ENCODE data around the gene TNFSF9. TPM values are rescaled to one million over a fixed set of nuclear protein-coding genes. Genes with fewer than 3 reads are reported as not detected.

The TNFSF9 gene, protein sequence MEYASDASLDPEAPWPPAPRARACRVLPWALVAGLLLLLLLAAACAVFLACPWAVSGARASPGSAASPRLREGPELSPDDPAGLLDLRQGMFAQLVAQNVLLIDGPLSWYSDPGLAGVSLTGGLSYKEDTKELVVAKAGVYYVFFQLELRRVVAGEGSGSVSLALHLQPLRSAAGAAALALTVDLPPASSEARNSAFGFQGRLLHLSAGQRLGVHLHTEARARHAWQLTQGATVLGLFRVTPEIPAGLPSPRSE
- total RNA-seq (under 1 TPM; 0.64 to 0.99 TPM), polyA plus RNA-seq (1 to 10 TPM in 1 of 2 donors, under 1 TPM in 1; 0.29 to 3.3 TPM)

DNA sequence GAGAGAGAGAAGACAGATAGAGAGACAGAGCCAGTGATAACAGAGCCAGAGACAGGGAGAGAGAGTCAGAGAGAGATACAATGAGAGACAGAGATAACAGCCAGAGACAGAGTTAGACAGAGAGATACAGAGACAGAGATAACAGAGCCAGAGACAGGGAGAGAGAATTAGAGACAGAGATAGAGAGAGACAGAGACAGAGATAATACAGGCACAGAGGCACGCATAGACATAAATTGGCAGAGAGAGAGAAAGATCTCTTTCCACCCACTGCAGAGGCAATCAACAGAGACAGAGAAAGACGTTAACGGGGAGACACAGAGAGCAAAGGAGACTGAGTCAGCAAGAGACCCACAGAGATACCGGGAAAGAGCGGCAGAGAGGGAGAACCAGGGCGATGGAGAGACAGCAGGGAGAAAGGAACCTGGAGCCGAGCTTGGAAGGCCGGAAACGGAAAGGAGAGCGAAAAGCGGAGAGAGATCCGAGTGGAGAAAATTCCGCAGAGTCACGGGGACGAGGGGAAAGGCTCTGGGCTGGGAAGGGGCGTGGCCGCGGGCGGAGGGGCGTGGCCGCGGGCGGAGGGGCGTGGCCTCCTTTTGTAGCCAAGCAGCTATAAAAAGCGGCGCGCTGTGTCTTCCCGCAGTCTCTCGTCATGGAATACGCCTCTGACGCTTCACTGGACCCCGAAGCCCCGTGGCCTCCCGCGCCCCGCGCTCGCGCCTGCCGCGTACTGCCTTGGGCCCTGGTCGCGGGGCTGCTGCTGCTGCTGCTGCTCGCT lies at the start of gene TNFSF9:
Gene TNFSF9, plus strand, starts transcription at position 641 of the 777 bp plus-strand sequence. Its CDS starts 11 bp downstream, at position 652.
- Histone ChIP-seq H3K36me3 (ENCODE audit: insufficient read depth, low read length) (no peaks in the 10 kb centered on the region), H3K9me3 (ENCODE audit: control insufficient read depth in 1 of 2, low read length in 2 of 2) (no peaks in the 10 kb centered on the region), H3K27ac (ENCODE audit: low read depth, low read length) (peak within 1 kb of the TSS; percentile 10), H3K4me3 (ENCODE audit: low read length in 2 of 2) (peak within 1 kb of the TSS; percentile 38 to 57), H3K27me3 (ENCODE audit: insufficient read depth, low read length) (peaks cover 13% of the 10 kb centered on the region), H3K4me1 (ENCODE audit: insufficient read depth, low read length) (peaks cover 28% of the 10 kb centered on the region)
- H3K36me3 Mint-ChIP-seq: no peaks in the 10 kb centered on the region
- peaks cover 18 to 20% of the 10 kb centered on the region in 2 donors for H3K27me3 Mint-ChIP-seq
- CTCF ChIA-PET (ENCODE audit: partially characterized antibody): interaction anchor here (0.7 kb wide), 1 partner anchor 14 kb away, joined by 3 read pairs; no protein-coding TSS in a partner anchor
- H3K4me1 Mint-ChIP-seq: peaks cover 21 to 46% (median 34%) of the 10 kb centered on the region in 4 donors
- POLR2A ChIA-PET (ENCODE audit: partially characterized antibody): interaction anchor here (1.0 to 1.2 kb wide), 5 partner anchors 14 to 139 kb away, joined by 3 to 7 read pairs (median 3); no protein-coding TSS in a partner anchor
- H3K9me3 Mint-ChIP-seq: peaks cover 0 to 3% (median 0%) of the 10 kb centered on the region in 8 donors
- H3K4me3 Mint-ChIP-seq: peak within 1 kb of the TSS; percentile 82 to 98 (median 86)
- peak within 1 kb of the TSS; percentile 48 to 92 (median 81) for H3K27ac Mint-ChIP-seq
- intact Hi-C loops (cut with micrococcal nuclease): loop anchor here (5.0 to 10.0 kb wide), 3 partner anchors 74 to 332 kb away; partner anchors contain the start of genes GPR108 and TRIP10
- DNase-seq: peak; percentile 61 to 82 (median 71)

DNA sequence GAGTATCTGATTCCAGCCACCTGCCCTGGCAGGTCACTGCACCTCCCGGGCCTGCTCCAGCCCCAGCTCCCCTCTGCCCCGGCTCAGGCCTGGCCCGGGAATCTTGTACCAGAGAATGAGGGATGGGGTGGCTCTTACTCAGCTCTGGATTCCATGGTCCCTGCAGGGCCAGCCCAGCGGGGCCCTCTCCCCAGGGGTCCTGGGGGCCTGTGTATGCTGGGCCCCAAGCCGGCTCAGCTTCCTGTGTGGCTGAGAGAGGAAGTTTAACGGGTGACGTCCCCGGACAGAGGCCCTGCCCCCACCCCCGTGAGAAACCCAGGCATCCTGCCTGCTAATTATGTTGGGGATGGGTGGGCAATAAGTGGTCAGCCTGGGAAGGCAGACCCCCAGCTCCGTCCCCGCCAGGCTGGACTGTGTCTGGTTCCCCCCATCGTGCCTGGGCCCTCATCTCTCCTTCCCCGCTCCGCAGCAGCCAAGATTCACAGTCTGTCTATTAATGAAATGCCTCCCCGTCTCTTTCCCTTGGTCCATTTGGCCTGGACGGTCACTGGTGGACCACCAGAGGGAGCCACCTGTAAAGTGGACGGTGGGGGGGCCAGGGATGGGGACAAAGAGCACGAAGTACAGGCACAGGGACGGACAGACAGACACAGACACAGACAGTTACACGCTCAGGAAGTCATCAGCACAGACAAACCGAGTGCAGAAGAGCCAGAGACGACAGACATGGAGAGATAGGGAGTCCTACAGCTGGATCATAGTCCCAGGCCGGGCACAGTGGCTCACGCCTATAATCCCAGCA lies 49.1 kb upstream of the TNFSF9 start, which contains the start of gene DENND1C:
Gene DENND1C, minus strand, starts transcription at position 247 of the 802 bp plus-strand sequence. Its CDS starts 92 bp downstream, at position 155.
- H3K27ac ChIP-seq (ENCODE audit: low read depth, low read length): peak within 1 kb of the TSS; percentile 93
- H3K4me3 ChIP-seq (ENCODE audit: low read length in 2 of 2): peak within 1 kb of the TSS; percentile 91 to 97
- H3K36me3 ChIP-seq (ENCODE audit: insufficient read depth, low read length): peaks cover 10% of the 10 kb centered on the region
- no peaks in the 10 kb centered on the region for H3K27me3 ChIP-seq (ENCODE audit: insufficient read depth, low read length)
- Mint-ChIP-seq H3K36me3 (peaks cover 3 to 15% of the 10 kb centered on the region in 2 donors), H3K27me3 (no peaks in the 10 kb centered on the region), H3K9me3 (no peaks in the 10 kb centered on the region), H3K27ac (peak within 1 kb of the TSS; percentile 93 to 99 (median 98)), H3K4me3 (peak within 1 kb of the TSS; percentile 94 to 100 (median 96)), H3K4me1 (peaks cover 19 to 46% (median 27%) of the 10 kb centered on the region in 4 donors)
- no peaks in the 10 kb centered on the region for H3K9me3 ChIP-seq (ENCODE audit: control insufficient read depth in 1 of 2, low read length in 2 of 2)
- CTCF ChIA-PET (ENCODE audit: partially characterized antibody): interaction anchor here (0.7 to 1.8 kb wide), 7 partner anchors 16 to 263 kb away, joined by 3 to 6 read pairs (median 4); partner anchors contain the start of gene SLC25A23
- intact Hi-C loops (cut with micrococcal nuclease): loop anchor here (1.0 kb wide), 1 partner anchor 21 kb away; no protein-coding TSS in a partner anchor
- H3K4me1 ChIP-seq (ENCODE audit: insufficient read depth, low read length): peaks cover 46% of the 10 kb centered on the region
- DNase-seq: peak; percentile 58 to 66 (median 64)
- POLR2A ChIA-PET (ENCODE audit: partially characterized antibody): interaction anchor here (0.9 to 3.0 kb wide), 17 partner anchors 8 to 291 kb away, joined by 3 to 35 read pairs (median 8); partner anchors contain the start of genes ALKBH7, CLPP, CRB3 and GPR108

DNA sequence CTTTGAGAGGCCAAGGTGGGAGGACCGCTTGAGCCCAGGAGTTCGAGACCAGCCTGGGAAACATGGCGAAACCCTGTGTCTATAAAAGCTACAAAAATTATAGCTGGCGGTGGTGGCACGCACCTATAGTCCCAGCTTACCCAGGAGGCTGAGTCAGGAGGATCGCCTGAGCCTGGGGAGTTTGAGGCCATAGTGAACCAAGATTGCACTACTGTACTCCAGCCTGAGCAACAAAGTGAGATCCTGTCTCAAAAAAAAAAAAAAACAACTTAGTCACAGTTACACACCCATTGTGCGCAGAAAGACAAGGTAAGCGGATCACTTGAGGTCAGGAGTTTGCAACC lies 48.5 kb upstream of the TNFSF9 start:
- no peaks in the 10 kb centered on the region for H3K9me3 ChIP-seq (ENCODE audit: control insufficient read depth in 1 of 2, low read length in 2 of 2)
- ChIA-PET POLR2A (ENCODE audit: partially characterized antibody) (interaction anchor here (1.5 to 3.0 kb wide), 9 partner anchors 7 to 89 kb away, joined by 5 to 35 read pairs (median 11); partner anchors contain the start of genes CRB3, KHSRP and SLC25A23), CTCF (ENCODE audit: partially characterized antibody) (interaction anchor here (1.2 to 1.8 kb wide), 2 partner anchors 17 to 35 kb away, joined by 4 to 6 read pairs; no protein-coding TSS in a partner anchor)
- H3K4me3 Mint-ChIP-seq: peak overlapping the region; percentile 94 to 100 (median 96)
- H3K27ac Mint-ChIP-seq: peak overlapping the region; percentile 93 to 99 (median 98)
- peak overlapping the region; percentile 93 for H3K27ac ChIP-seq (ENCODE audit: low read depth, low read length)
- no peak for DNase-seq
- no peaks in the 10 kb centered on the region for H3K27me3 ChIP-seq (ENCODE audit: insufficient read depth, low read length)
- H3K4me1 Mint-ChIP-seq: peaks cover 19 to 46% (median 27%) of the 10 kb centered on the region in 4 donors
- H3K36me3 Mint-ChIP-seq: peaks cover 3 to 15% of the 10 kb centered on the region in 2 donors
- peaks cover 4% of the 10 kb centered on the region for H3K36me3 ChIP-seq (ENCODE audit: insufficient read depth, low read length)
- intact Hi-C loops (cut with micrococcal nuclease): no loop called here
- peaks cover 46% of the 10 kb centered on the region for H3K4me1 ChIP-seq (ENCODE audit: insufficient read depth, low read length)
- no peaks in the 10 kb centered on the region for H3K27me3 Mint-ChIP-seq
- no peaks in the 10 kb centered on the region for H3K9me3 Mint-ChIP-seq
- H3K4me3 ChIP-seq (ENCODE audit: low read length in 2 of 2): peak overlapping the region in 1 of 2 donors; percentile 91

DNA sequence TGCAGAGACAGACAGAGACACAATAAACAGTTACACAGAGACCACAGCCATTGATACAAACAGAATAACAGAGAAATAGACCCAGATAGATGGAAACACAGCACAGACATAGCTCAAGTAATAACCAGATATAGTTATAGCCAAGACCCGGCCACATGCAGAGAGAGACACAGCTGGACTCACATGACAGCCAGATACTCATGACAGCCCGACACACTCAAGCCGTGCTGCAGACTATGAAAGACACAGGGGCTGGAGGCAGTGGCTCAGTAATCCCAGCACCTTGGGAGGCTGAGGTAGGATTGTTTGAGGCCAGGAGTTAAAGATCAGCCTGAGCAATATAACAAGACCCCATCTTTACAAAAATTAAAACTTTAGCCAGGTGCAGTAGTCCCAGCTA lies 47.6 kb upstream of the TNFSF9 start:
- ChIA-PET POLR2A (ENCODE audit: partially characterized antibody) (interaction anchor here (0.9 kb wide), 1 partner anchor 16 kb away, joined by 3 read pairs; no protein-coding TSS in a partner anchor), CTCF (ENCODE audit: partially characterized antibody) (interaction anchor here (1.8 kb wide), 1 partner anchor 16 kb away, joined by 6 read pairs; no protein-coding TSS in a partner anchor)
- Histone ChIP-seq H3K4me3 (ENCODE audit: low read length in 2 of 2) (no peak overlapping the region), H3K27ac (ENCODE audit: low read depth, low read length) (no peak overlapping the region), H3K36me3 (ENCODE audit: insufficient read depth, low read length) (peaks cover 4% of the 10 kb centered on the region), H3K4me1 (ENCODE audit: insufficient read depth, low read length) (peaks cover 46% of the 10 kb centered on the region), H3K27me3 (ENCODE audit: insufficient read depth, low read length) (no peaks in the 10 kb centered on the region), H3K9me3 (ENCODE audit: control insufficient read depth in 1 of 2, low read length in 2 of 2) (no peaks in the 10 kb centered on the region)
- Mint-ChIP-seq H3K4me1 (peaks cover 19 to 46% (median 27%) of the 10 kb centered on the region in 4 donors), H3K27me3 (no peaks in the 10 kb centered on the region), H3K36me3 (peaks cover 3 to 15% of the 10 kb centered on the region in 2 donors), H3K27ac (peak overlapping the region; percentile 63 to 99 (median 93)), H3K4me3 (peak overlapping the region in 6 of 8 donors; percentile 16 to 53 (median 26)), H3K9me3 (no peaks in the 10 kb centered on the region)
- intact Hi-C loops (cut with micrococcal nuclease): no loop called here
- no peak for DNase-seq

DNA sequence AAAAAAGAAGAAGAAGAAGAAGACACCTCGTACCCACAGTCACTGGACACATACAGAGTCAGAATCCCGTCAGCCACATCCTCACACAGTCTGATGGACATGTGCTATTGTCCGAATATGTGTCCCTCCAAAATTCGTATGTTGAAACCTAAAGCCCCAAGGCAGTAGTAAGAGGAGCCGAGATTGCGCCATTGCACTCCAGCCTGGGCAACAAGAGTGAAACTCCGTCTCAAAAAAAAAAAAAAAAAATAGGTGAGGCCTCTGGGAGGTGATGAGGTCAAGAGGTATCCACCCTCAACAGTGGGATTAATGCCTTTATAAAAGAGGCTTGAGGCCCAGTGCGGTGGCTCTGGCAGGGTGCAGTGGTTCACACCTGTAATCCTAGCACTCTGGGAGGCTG lies 46.6 kb upstream of the TNFSF9 start:
- Histone ChIP-seq H3K27me3 (ENCODE audit: insufficient read depth, low read length) (no peaks in the 10 kb centered on the region), H3K4me1 (ENCODE audit: insufficient read depth, low read length) (peaks cover 39% of the 10 kb centered on the region), H3K36me3 (ENCODE audit: insufficient read depth, low read length) (no peaks in the 10 kb centered on the region), H3K27ac (ENCODE audit: low read depth, low read length) (no peak overlapping the region), H3K9me3 (ENCODE audit: control insufficient read depth in 1 of 2, low read length in 2 of 2) (no peaks in the 10 kb centered on the region), H3K4me3 (ENCODE audit: low read length in 2 of 2) (no peak overlapping the region)
- Mint-ChIP-seq H3K27ac (peak overlapping the region in 3 of 7 donors; percentile 52 to 93 (median 59)), H3K4me1 (peaks cover 21 to 46% (median 28%) of the 10 kb centered on the region in 4 donors), H3K9me3 (no peaks in the 10 kb centered on the region), H3K36me3 (peaks cover 3 to 15% of the 10 kb centered on the region in 2 donors), H3K27me3 (no peaks in the 10 kb centered on the region), H3K4me3 (no peak overlapping the region)
- CTCF ChIA-PET (ENCODE audit: partially characterized antibody): interaction anchor here (0.6 kb wide), 1 partner anchor 420 kb away, joined by 5 read pairs; no protein-coding TSS in a partner anchor
- intact Hi-C loops (cut with micrococcal nuclease): no loop called here
- POLR2A ChIA-PET (ENCODE audit: partially characterized antibody): no interaction called here
- no peak for DNase-seq

DNA sequence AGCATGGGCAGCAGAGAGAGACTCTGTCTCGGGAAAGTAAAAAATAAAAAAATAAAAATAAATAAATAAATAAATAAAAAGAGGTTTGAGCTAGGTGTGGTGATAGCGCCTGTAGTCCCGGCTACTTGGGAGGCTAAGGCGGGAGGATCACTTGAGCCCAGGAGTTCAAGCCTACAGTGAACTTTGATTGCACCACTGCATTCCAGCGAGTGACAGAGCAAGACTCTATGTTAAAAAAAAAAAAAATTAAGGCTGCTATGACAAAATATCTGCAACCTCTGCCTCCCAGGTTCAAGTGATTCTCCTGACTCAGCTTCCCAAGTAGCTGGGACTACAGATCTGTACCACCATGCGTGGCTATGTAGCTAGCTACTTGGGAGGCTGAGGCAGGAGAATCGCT lies 46.0 kb upstream of the TNFSF9 start:
- DNase-seq: no peak
- CTCF ChIA-PET (ENCODE audit: partially characterized antibody): interaction anchor here (0.6 kb wide), 1 partner anchor 419 kb away, joined by 5 read pairs; no protein-coding TSS in a partner anchor
- intact Hi-C loops (cut with micrococcal nuclease): no loop called here
- no peak overlapping the region for H3K27ac Mint-ChIP-seq
- H3K9me3 Mint-ChIP-seq: no peaks in the 10 kb centered on the region
- Histone ChIP-seq H3K4me3 (ENCODE audit: low read length in 2 of 2) (no peak overlapping the region), H3K9me3 (ENCODE audit: control insufficient read depth in 1 of 2, low read length in 2 of 2) (no peaks in the 10 kb centered on the region), H3K36me3 (ENCODE audit: insufficient read depth, low read length) (no peaks in the 10 kb centered on the region), H3K27me3 (ENCODE audit: insufficient read depth, low read length) (no peaks in the 10 kb centered on the region), H3K27ac (ENCODE audit: low read depth, low read length) (no peak overlapping the region), H3K4me1 (ENCODE audit: insufficient read depth, low read length) (peaks cover 39% of the 10 kb centered on the region)
- POLR2A ChIA-PET (ENCODE audit: partially characterized antibody): interaction anchor here (1.9 kb wide), 1 partner anchor 60 kb away, joined by 4 read pairs; the partner anchor contains the start of gene KHSRP
- no peaks in the 10 kb centered on the region for H3K27me3 Mint-ChIP-seq
- H3K4me3 Mint-ChIP-seq: no peak overlapping the region
- peaks cover 25 to 46% (median 30%) of the 10 kb centered on the region in 4 donors for H3K4me1 Mint-ChIP-seq
- H3K36me3 Mint-ChIP-seq: peaks cover 3 to 15% of the 10 kb centered on the region in 2 donors

All from CD4-positive, alpha-beta memory T cell (primary cell).